IMR-90 (cell line): ENCODE results near the gene ADGRD1. TPM values are rescaled to one million over a fixed set of nuclear protein-coding genes. Genes with fewer than 3 reads are reported as not detected.

Experiments used
- ATAC-seq: fragments of 200-7000 bp; cut with Tn5 transposase; 2 replicates; pipeline ENCODE4 v1.9.1; 2020; ENCODE audit warnings: low read depth, mild to moderate bottlenecking, moderate library complexity
- BruUV-seq: library from RNA; stranded (reverse); fragments of 400-500 nt; replicated peaks from 2 replicates; lab custom pipeline; 2021; lab: Mats Ljungman, UMichigan
- CTCF ChIA-PET: fragments of 300-600 bp; formaldehyde crosslinking; extraction: SDS; loops from one replicate; lab custom pipeline; 2021; ENCODE audit warnings: antibody characterized with exemption; lab: Yijun Ruan, JAX
- POLR2A ChIA-PET: fragments of 300-600 bp; sonication (Branson Sonifier 250); formaldehyde crosslinking; loops from one replicate; lab custom pipeline; 2022; ENCODE audit warnings: antibody characterized with exemption; ENCODE audit not compliant: unreplicated experiment; lab: Charles Lee
- DNase-seq: peaks from one replicate; pipeline ENCODE4 v3.0.0; 2013
- H2AFZ ChIP-seq: replicated peaks from 2 replicates; pipeline ENCODE3; 2013; ENCODE audit warnings: low read length, mild to moderate bottlenecking; ENCODE audit not compliant: poor library complexity
- H2AK5ac ChIP-seq: 2 replicates; pipeline ENCODE4 v1.6.1; 2013; ENCODE audit warnings: low read depth, low read length, inconsistent platforms
- H2AK9ac ChIP-seq: replicated peaks from 2 replicates; pipeline ENCODE3; 2013; ENCODE audit warnings: mild to moderate bottlenecking, low read depth, low read length, moderate library complexity; ENCODE audit not compliant: poor library complexity
- H2BK120ac ChIP-seq: 2 replicates; pipeline ENCODE4 v1.6.1; 2013; ENCODE audit warnings: low read depth, low read length, inconsistent platforms
- H2BK15ac ChIP-seq: 3 replicates; pipeline ENCODE4 v1.6.1; 2013; ENCODE audit warnings: low read depth, low read length, inconsistent platforms
- H2BK20ac ChIP-seq: 2 replicates; pipeline ENCODE4 v1.6.1; 2013; ENCODE audit warnings: low read depth, mild to moderate bottlenecking, inconsistent platforms, low read length, moderate library complexity
- H2BK5ac ChIP-seq: 2 replicates; pipeline ENCODE4 v1.6.1; 2013; ENCODE audit warnings: mild to moderate bottlenecking, low read depth, low read length, inconsistent platforms; ENCODE audit not compliant: poor library complexity, severe bottlenecking
- H3K14ac ChIP-seq: replicated peaks from 2 replicates; pipeline ENCODE4 v1.6.1; 2013; ENCODE audit warnings: low read depth, low read length, inconsistent platforms
- H3K18ac ChIP-seq: 2 replicates; pipeline ENCODE4 v1.6.1; 2013; ENCODE audit warnings: low read depth, low read length, control low read depth
- H3K23ac ChIP-seq: 2 replicates; pipeline ENCODE4 v1.6.1; 2013; ENCODE audit warnings: low read depth, low read length, inconsistent platforms
- H3K27ac ChIP-seq: 2 replicates; pipeline ENCODE4 v1.5.1; 2013; ENCODE audit warnings: mild to moderate bottlenecking, control low read depth, low read length; ENCODE audit not compliant: insufficient read depth
- H3K27me3 ChIP-seq: 2 replicates; pipeline ENCODE4 v1.6.1; 2013; ENCODE audit warnings: low read length; ENCODE audit not compliant: control insufficient read depth, insufficient read depth
- H3K36me3 ChIP-seq: 2 replicates; pipeline ENCODE4 v1.6.1; 2013; ENCODE audit warnings: low read length, mixed read lengths; ENCODE audit not compliant: control insufficient read depth, insufficient read depth
- H3K4ac ChIP-seq: 2 replicates; pipeline ENCODE4 v1.6.1; 2013; ENCODE audit warnings: low read depth, low read length, inconsistent platforms
- H3K4me1 ChIP-seq: 2 replicates; pipeline ENCODE4 v1.6.1; 2013; ENCODE audit warnings: low read length, mixed read lengths; ENCODE audit not compliant: control insufficient read depth, insufficient read depth
- H3K4me2 ChIP-seq: 2 replicates; pipeline ENCODE4 v1.6.1; 2013; ENCODE audit warnings: low read depth, mild to moderate bottlenecking, control low read depth, low read length, moderate library complexity
- H3K4me3 ChIP-seq: 2 replicates; pipeline ENCODE4 v1.5.1; 2013; ENCODE audit warnings: low read depth, mild to moderate bottlenecking, control low read depth, low read length, moderate library complexity; ENCODE audit not compliant: insufficient read depth
- H3K56ac ChIP-seq: 2 replicates; pipeline ENCODE4 v1.6.1; 2013; ENCODE audit warnings: low read length, inconsistent platforms; ENCODE audit not compliant: insufficient read depth; ENCODE audit errors: extremely low read depth
- H3K79me1 ChIP-seq, 2 experiments: 2 replicates each; pipeline ENCODE4 v1.6.1; 2013; ENCODE audit warnings: low read length in 2 of 2, inconsistent platforms in 1 of 2, low read depth in 1 of 2
- H3K9ac ChIP-seq: 2 replicates; pipeline ENCODE4 v1.6.1; 2013; ENCODE audit warnings: low read depth, low read length, control low read depth
- H3K9me1 ChIP-seq: 2 replicates; pipeline ENCODE4 v1.6.1; 2013; ENCODE audit warnings: low read length, inconsistent platforms; ENCODE audit not compliant: insufficient read depth
- H3K9me3 ChIP-seq: 2 replicates; pipeline ENCODE4 v1.6.1; 2013; ENCODE audit warnings: low read length; ENCODE audit not compliant: control insufficient read depth, insufficient read depth
- H4K20me1 ChIP-seq: 2 replicates; pipeline ENCODE4 v1.6.1; 2013; ENCODE audit warnings: low read length, inconsistent platforms; ENCODE audit not compliant: insufficient read depth
- H4K5ac ChIP-seq: 2 replicates; pipeline ENCODE4 v1.6.1; 2013; ENCODE audit warnings: mild to moderate bottlenecking, low read depth, low read length, control low read depth
- H4K8ac ChIP-seq, 2 experiments: 2 replicates each; pipeline ENCODE4 v1.6.1; 2013; ENCODE audit warnings: low read depth in 2 of 2, low read length in 2 of 2, control low read depth in 1 of 2, inconsistent platforms in 1 of 2
- H4K91ac ChIP-seq: 2 replicates; pipeline ENCODE4 v1.6.1; 2013; ENCODE audit warnings: low read depth, low read length, inconsistent platforms; ENCODE audit not compliant: insufficient read depth
- FOS ChIP-seq: fragments of 150-350 bp; IDR thresholded peaks from 2 replicates; pipeline ENCODE4 v1.6.1; 2016; ENCODE audit warnings: low read depth, low read length
- NFE2L2 ChIP-seq: fragments of 150-350 bp; IDR thresholded peaks from 2 replicates; pipeline ENCODE4 v1.6.1; 2016; ENCODE audit warnings: low read depth, mild to moderate bottlenecking, low read length
- WGBS, 2 experiments: methylation state at CpG; one replicate each; pipeline versions ENCODE4 v1.1.5 to v1.1.7; 2013; ENCODE audit warnings: missing lambda C conversion rate in 2 of 2; ENCODE audit not compliant: insufficient read length in 1 of 2; ENCODE audit errors: extremely low coverage in 2 of 2; 5-methylcytosine and 5-hydroxymethylcytosine counted together
- dilution Hi-C: fragments of 300-500 bp; cut with HindIII; formaldehyde crosslinking; loops from one replicate; pipeline ENCODE4 v1.14.3; 2018; ENCODE audit warnings: low sequenced_read_pairs; ENCODE audit not compliant: unreplicated experiment
- in situ Hi-C: fragments of 300-500 bp; cut with MboI; formaldehyde crosslinking; loops from 3 replicates; pipeline ENCODE4 v1.14.3; 2019; ENCODE audit warnings: low sequenced_read_pairs, inconsistent platforms, mixed read lengths
- intact Hi-C: fragments of 100-400 bp; cut with micrococcal nuclease; formaldehyde crosslinking; loops from 2 replicates; pipeline ENCODE4 v1.10.0; 2022
- polyA plus RNA-seq, 3 experiments: library from polyadenylated mRNA; depleted of rRNA; stranded (reverse); fragments of >200 nt; gene quantifications; 2 replicates each; pipeline ENCODE4 v1.2.3, GENCODE V29; 2012; ENCODE audit warnings: low replicate concordance in 1 of 3
- total RNA-seq: library from RNA; depleted of rRNA; stranded (reverse); fragments of >200 nt; gene quantifications from 2 replicates; pipeline ENCODE4 v1.2.3, GENCODE V29; 2012
- TF ChIP-seq, protein P1 (sequence below): conservative IDR thresholded peaks from 2 replicates; pipeline ENCODE4 v1.5.1; 2012; ENCODE audit warnings: mild to moderate bottlenecking, low read depth, low read length, improper control_type of control experiment

ADGRD1 gene
- total and polyA plus RNA-seq, 2 of the 4 experiments (the other 2 are of a cell fraction) = not detected

DNA sequence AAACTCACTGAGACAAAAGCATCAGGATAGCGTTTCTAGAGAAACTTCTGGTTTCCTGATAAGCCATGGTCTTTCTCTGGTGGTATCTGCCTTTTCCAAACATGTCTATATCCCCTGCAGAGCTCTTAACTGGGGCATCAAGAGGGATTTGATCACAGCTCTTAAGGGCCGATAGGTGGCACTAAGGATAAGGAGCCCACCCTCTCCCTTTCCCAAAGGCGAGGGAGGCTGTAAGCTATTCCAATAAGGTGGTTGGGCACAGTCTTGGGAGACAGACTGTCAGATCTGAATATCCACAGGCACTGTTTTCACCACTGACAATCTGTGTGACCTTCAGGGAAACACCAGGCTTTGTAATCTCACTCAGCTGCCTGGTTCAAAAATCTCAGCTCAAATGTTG is 206.0 kb downstream of the ADGRD1 start:
- no peak overlapping the region for H3K9ac ChIP-seq
- TF ChIP-seq NFE2L2 (no peak), FOS (no peak)
- TF ChIP-seq, protein P1, sequence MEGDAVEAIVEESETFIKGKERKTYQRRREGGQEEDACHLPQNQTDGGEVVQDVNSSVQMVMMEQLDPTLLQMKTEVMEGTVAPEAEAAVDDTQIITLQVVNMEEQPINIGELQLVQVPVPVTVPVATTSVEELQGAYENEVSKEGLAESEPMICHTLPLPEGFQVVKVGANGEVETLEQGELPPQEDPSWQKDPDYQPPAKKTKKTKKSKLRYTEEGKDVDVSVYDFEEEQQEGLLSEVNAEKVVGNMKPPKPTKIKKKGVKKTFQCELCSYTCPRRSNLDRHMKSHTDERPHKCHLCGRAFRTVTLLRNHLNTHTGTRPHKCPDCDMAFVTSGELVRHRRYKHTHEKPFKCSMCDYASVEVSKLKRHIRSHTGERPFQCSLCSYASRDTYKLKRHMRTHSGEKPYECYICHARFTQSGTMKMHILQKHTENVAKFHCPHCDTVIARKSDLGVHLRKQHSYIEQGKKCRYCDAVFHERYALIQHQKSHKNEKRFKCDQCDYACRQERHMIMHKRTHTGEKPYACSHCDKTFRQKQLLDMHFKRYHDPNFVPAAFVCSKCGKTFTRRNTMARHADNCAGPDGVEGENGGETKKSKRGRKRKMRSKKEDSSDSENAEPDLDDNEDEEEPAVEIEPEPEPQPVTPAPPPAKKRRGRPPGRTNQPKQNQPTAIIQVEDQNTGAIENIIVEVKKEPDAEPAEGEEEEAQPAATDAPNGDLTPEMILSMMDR = no peak
- no peaks in the 10 kb centered on the region for H4K20me1 ChIP-seq
- no peak overlapping the region for H3K4me3 ChIP-seq
- no peaks in the 10 kb centered on the region for H3K9me1 ChIP-seq
- H4K91ac ChIP-seq = no peak overlapping the region
- H2AFZ ChIP-seq = no peak overlapping the region
- no peak overlapping the region for H2AK9ac ChIP-seq
- ChIA-PET CTCF (no interaction called here), POLR2A (no interaction called here)
- peaks cover 30% of the 10 kb centered on the region for H3K9me3 ChIP-seq
- no peaks in the 10 kb centered on the region for H3K36me3 ChIP-seq
- H3K56ac ChIP-seq = no peak overlapping the region
- WGBS, 2 experiments = no CpG with 5 or more reads among the region's 3 CpGs
- H3K27me3 ChIP-seq = no peaks in the 10 kb centered on the region
- H3K4ac ChIP-seq = no peak overlapping the region
- no peak overlapping the region for H2AK5ac ChIP-seq
- no peaks in the 10 kb centered on the region for H3K4me1 ChIP-seq
- no peak overlapping the region for H3K4me2 ChIP-seq
- intact Hi-C loops = no loop called here
- ATAC-seq (no peak), DNase-seq (no peak)
- no peak overlapping the region for H3K14ac ChIP-seq
- no peak overlapping the region for H3K23ac ChIP-seq
- H3K79me1 ChIP-seq = no peaks in the 10 kb centered on the region
- H3K27ac ChIP-seq = no peak overlapping the region
- no peak overlapping the region for H2BK120ac ChIP-seq
- no peak overlapping the region for H4K8ac ChIP-seq
- dilution Hi-C loops = no loop called here
- in situ Hi-C loops = no loop called here
- H2BK15ac ChIP-seq = no peak overlapping the region
- H2BK20ac ChIP-seq = no peak overlapping the region
- H2BK5ac ChIP-seq = no peak overlapping the region
- no peak overlapping the region for H4K5ac ChIP-seq
- no TSS peak for BruUV-seq
- H3K18ac ChIP-seq = no peak overlapping the region
